Stimulated activated CD8-positive, alpha-beta memory T cell treated with anti-CD3 and anti-CD28 coated beads, Interleukin-12 subunit alpha, Interleukin-12 subunit beta, amount 100 ng/mL, for 4 hours (primary cell): ENCODE data around the gene KLHL8.
"Not testable (repeated sequence)": the region's sequence is repeated elsewhere in the genome, so short reads cannot be mapped to it uniquely, and the experiment has no call there.

Experiments
- DNase-seq: peaks from one replicate; pipeline ENCODE4 v3.0.0-alpha.2; 2020; ENCODE audit warnings: low read depth

KLHL8 gene

DNA sequence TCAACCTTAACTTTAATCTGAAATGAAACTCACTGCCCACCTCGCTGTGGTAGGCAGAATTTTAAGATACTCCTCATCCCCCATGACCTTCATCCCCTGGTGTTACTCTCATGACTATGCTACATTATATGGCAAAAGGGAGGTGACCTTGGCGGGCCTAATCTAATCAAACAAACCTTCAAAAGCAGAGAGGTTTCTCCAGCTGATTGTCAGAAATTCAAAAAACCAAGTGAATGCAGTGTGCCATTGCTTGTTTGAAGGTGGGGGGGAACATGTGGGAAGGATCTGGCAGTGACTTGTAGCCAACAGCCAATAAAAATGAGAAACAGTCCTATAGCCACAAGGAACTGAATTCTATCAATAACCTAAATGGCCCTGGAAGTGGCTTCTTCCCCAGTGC is 48.5 kb downstream of the KLHL8 start:
- DNase-seq = no peak

DNA sequence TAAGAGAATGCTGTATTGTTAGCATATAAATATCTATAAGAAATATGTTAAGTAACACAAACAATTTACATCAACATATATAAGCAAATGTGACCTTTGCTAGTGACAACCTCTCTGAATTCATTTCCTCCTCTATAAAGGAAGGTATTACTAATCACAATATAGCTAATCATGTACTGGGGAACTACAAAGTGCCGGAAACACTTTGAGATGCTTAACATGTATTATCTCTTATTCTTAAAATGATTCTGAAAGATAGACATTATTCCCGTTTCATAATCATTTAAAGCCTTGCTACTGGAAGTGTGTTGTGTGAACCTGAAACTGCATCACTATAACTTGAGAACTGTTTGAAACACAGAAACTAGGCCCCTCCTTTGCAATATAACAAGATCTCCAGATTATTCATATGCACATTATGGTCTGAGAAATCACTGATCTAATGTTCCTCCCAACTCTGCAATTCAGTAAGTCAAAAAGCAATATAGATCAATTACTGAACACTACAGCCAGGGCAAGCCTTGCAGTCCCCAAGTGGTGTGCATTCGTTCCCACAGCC is 54.0 kb downstream of the KLHL8 start:
- no peak for DNase-seq

GRCh38 chr4:87165892-87166291 is 54.5 kb downstream of the KLHL8 start:
- DNase-seq = no peak

DNA sequence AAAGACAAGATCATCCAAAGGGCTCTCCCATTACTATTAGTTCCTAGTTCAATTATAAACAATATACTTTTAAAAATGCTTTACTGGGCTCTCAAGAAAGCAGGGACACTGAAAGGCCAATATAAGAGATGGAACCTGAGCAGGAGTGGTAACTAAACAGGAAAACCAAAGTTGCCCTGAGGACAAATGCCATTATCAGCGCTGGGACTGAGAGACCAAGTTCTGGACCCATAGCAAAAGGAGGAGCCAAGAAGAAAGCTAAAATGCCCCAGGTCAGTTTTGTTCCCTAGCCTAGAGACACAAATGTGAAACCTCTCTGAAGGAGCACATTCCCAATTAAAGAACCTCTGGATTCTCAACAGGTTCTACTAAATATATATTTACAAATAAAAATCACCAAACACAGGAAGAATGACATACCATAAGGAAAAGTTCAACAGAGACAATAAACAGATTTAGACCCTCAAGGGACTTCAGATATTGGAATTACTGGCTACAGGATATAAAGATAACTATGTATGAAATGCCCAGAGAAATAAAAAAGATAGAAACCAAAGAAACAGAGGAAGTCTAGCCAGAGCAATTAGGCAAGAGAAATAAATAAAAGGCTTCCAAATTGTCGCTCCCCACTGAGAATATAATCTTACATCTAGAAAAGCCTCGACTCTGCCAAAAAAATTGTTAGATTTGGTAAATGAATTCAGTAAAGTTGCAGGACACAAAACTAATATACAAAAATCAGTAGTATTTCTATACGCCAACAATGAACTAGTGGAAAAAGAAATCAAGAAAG is 67.1 kb downstream of the KLHL8 start:
- DNase-seq = no peak

- DNase-seq = no peak
Measured at GRCh38 chr4:87152310-87153041, 67.9 kb downstream of the KLHL8 start.

DNA sequence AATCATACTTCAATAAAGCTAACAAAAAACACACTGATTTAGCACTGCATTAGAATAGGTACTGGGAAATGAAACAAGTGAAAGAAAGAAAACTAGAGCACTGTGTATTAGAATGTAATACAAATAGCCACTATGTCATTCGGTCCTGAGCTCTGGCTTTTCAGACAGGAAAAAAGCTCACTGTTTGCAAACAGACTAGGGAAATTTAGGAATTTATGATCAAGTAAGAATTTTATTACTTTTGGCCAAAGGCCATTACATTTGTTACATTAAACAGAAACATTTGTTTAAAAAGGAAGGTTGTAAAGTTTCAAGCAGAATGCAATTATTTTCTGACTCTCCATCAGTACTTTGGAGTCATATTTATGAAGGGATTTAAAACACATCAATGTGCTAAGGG is 68.7 kb downstream of the KLHL8 start:
- no peak for DNase-seq

DNA sequence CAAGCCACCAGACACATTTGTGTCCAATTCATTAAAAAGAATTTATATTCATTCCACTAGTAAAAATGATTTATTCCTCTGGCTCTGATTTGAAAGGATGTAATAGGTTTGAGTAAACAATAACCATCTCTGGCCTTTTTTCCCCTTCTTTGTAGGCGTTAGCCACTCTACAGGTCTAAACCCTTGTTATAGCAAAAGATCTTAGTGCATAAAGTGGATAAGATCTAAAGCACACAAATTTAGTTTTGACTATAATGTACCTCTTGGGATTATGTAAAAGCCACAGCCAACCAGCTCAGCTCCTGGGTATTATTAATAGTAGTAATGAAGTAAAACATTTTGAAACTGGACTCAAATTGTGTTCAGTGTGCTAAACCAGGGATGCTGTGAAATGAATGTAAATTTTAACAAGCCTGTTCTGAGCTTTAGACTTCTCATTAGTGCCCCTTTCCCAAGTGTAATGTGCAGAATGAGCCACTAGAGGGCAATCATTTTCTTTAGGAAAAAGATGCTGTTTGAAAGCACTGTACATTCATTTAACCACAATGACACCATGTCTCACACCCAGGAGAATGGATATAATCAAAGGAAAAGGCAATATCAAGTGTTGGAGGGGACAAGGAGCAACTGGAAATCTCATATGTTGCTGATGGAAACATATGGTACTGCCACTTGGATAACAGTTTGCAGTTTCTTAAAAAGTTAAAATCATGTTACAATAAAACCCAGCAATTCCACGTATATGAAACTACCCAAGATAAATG is 69.7 kb downstream of the KLHL8 start:
- no peak for DNase-seq

DNA sequence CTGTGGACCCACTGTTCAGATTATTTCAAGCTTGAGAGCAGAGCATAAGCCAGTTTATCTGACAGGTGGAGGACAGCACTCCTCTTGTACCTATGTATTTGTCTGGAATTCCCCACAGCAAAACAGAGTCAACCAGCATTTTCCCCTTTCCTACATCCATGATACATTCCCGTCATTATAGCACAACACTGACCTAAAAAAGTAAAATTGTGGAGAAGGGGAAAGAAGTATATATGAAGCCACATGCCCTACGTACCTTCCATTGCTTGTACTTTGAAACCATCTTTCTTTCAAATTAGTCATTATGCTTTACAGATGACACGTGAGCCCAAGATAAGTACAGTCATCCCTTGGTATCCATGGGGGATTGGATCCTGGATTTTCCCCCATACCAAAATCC is 73.3 kb downstream of the KLHL8 start:
- DNase-seq = no peak

DNA sequence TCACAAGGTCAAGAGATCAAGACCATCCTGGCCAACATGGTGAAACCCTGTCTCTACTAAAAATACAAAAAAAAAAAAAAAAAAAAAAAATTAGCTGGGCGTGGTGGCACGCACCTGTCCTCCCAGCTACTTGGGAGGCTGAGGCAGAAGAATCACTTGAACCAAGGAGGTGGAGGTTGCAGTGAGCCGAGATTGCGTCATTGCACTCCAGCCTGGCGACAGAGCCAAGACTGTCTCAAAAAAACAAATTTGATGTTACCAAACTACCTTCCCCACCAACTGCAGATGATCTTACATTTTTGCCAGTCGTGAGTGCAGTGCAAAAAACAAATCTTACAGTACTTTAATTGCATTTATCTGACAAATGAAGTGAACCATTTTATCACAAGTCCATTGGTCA is 74.5 kb downstream of the KLHL8 start:
- DNase-seq = not testable (repeated sequence)

DNA sequence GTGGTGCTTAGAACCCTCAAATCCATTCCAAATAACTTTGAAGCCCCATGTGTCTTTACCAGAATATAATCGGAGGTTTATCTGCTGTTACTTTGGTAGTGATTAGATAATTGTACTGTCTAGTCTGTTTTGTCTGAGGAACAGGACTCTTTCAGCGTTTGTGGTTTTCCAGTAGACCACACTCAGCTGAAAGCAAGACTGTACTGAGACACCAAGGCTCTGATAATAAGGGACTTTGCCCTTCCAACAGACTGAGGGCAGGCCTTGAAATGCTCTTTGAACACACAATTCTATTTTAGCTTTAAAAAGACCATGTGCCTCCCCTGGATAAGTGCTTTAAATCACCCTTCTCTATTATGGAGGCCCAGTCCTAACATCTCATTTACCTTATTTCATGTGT is 76.1 kb downstream of the KLHL8 start:
- no peak for DNase-seq

DNA sequence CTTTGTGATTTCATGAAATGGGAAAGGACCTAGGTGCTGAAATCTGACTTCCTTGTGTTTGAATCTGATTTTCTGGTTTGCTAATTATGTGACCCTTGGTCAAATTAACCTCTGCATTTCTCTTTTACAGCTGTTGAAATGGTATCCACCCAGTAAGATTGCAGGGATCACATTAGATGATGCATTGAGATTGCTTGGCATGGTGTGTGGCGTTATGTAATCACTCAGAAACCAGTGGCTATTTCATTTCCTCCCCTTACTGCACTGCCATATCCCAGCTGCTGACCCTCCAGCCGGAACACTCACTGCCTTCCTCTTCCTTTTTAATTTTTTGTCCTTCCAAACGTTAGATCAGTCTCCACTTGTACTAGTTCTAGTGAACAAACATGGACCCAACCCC is 79.0 kb downstream of the KLHL8 start:
- DNase-seq = no peak

- no peak for DNase-seq
Measured at GRCh38 chr4:87134122-87134521, 86.3 kb downstream of the KLHL8 start.

- DNase-seq = no peak
Measured at GRCh38 chr4:87133183-87133582, 87.2 kb downstream of the KLHL8 start.

GRCh38 chr4:87132035-87132434 is 88.4 kb downstream of the KLHL8 start:
- no peak for DNase-seq

GRCh38 chr4:87130985-87131703 is 89.3 kb downstream of the KLHL8 start:
- DNase-seq = no peak

GRCh38 chr4:87129681-87130080 is 90.7 kb downstream of the KLHL8 start:
- no peak for DNase-seq

- no peak for DNase-seq
Measured at GRCh38 chr4:87128006-87128705, 92.3 kb downstream of the KLHL8 start.

DNA sequence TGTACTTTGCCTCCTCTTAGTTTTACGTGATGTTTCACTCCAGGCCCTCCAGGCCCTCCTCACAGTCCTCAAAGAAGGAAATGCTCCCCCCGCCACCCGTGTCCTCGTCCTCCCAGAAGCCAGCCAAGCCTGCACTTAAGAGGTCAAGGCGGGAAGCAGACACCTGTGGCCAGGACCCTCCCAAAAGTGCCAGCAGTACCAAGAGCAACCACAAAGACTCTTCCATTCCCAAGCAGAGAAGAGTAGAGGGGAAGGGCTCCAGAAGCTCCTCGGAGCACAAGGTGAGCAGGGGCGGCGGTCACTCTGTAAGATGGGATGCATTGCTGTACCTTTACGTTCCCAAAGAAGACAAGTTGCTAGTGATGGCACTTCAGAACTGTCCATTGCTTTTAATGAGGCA is 94.4 kb downstream of the KLHL8 start:
- DNase-seq = no peak

- no peak for DNase-seq
Measured at GRCh38 chr4:87122252-87122651, 98.2 kb downstream of the KLHL8 start.

GRCh38 chr4:87121341-87122065 is 98.9 kb downstream of the KLHL8 start:
- DNase-seq = no peak
